WTC11 (cell line): ENCODE data around the gene SPATA4.

Source experiments
- E2F4 ChIP-seq: sonication (generic); formaldehyde crosslinking; IDR thresholded peaks from 2 replicates; pipeline ENCODE4 v1.8.1; 2022; ENCODE audit warnings: low read depth, mild to moderate bottlenecking, moderate library complexity, missing genetic modification reagents, borderline replicate concordance
- ZNF263 ChIP-seq: sonication (generic); formaldehyde crosslinking; IDR thresholded peaks from 2 replicates; pipeline ENCODE4 v1.8.1; 2022; ENCODE audit warnings: low read depth, mild to moderate bottlenecking, moderate library complexity, missing genetic modification reagents
- ZNF512 ChIP-seq: sonication (generic); formaldehyde crosslinking; IDR thresholded peaks from 2 replicates; pipeline ENCODE4 v1.8.1; 2022; ENCODE audit warnings: missing genetic modification reagents, borderline replicate concordance
- TF ChIP-seq, protein P1 (sequence below): fragments of 200-600 bp; IDR thresholded peaks from 2 replicates; pipeline ENCODE4 v1.8.0; 2022; ENCODE audit warnings: antibody characterized with exemption

- TF ChIP-seq E2F4 (CRISPR knock-in tag) (no peak), ZNF263 (CRISPR knock-in tag) (no peak), ZNF512 (CRISPR knock-in tag) (no peak)
- TF ChIP-seq, protein P1, sequence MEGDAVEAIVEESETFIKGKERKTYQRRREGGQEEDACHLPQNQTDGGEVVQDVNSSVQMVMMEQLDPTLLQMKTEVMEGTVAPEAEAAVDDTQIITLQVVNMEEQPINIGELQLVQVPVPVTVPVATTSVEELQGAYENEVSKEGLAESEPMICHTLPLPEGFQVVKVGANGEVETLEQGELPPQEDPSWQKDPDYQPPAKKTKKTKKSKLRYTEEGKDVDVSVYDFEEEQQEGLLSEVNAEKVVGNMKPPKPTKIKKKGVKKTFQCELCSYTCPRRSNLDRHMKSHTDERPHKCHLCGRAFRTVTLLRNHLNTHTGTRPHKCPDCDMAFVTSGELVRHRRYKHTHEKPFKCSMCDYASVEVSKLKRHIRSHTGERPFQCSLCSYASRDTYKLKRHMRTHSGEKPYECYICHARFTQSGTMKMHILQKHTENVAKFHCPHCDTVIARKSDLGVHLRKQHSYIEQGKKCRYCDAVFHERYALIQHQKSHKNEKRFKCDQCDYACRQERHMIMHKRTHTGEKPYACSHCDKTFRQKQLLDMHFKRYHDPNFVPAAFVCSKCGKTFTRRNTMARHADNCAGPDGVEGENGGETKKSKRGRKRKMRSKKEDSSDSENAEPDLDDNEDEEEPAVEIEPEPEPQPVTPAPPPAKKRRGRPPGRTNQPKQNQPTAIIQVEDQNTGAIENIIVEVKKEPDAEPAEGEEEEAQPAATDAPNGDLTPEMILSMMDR: no peak
Measured at GRCh38 chr4:176187624-176188023, 7.8 kb downstream of the SPATA4 start.
